T-helper 1 cell treated with Interleukin-12 subunit alpha and Interleukin-12 subunit beta and Interleukin-4 antibody, amounts not matched to agents 30 ng/mL and 1 ng/mL, for 36 hours (primary cell): ENCODE data around the gene DAZAP1. TPM values are rescaled to one million over a fixed set of nuclear protein-coding genes. Genes with fewer than 3 reads are reported as not detected.

ENCODE experiments used
- intact Hi-C: fragments of 100-400 bp; cut with micrococcal nuclease; formaldehyde crosslinking; loops from one replicate; pipeline ENCODE4 v1.15.1; 2024
- total RNA-seq: library from RNA; stranded (reverse); gene quantifications from 2 replicates; pipeline ENCODE4 v1.2.3, GENCODE V29; 2022

The DAZAP1 gene
- total RNA-seq, 1 donor from 2014 or later = 211 TPM

DNA sequence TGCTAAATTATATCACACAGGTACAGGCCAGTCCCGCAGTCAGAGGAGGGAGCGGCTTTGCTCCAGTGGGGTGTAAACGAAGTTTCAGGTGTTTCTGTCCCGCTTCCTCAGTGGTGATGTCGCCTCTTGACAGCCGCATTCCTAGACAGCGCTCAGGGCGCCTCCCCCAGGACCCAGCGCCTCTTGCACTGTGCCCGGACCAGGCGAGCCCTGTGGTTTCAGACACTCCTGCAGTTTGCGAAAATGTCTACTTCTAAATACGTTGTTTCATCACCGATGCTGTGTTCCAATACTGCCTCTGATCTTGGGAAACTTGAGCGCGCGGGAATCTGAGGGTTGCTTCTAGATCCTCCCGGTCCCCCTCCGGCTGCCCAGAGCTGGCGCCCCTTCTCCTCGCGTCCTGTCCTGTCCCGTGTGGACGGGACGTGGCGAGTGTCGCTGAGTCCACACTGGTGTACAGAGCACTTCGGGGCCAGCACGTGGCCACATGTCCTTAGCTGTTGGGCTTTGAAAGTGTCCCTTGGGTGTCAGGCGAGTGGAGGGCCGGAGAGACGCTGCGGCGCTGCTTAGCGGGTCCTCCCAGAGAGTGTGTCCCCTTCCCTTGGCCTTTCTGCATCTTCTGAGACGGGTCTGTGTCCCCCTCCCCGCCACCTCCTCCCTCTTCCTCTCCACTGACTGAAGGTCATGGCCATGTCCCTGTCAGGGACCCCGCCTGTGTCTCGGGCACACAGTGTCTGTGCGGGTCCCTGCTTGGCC, 16.2 kb downstream of the DAZAP1 start:
- intact Hi-C loops = no loop called here

- intact Hi-C loops = no loop called here
Measured at GRCh38 chr19:1424192-1424955, 17.0 kb downstream of the DAZAP1 start.

GRCh38 chr19:1425102-1425837, 17.9 kb downstream of the DAZAP1 start:
- intact Hi-C loops = no loop called here

DNA sequence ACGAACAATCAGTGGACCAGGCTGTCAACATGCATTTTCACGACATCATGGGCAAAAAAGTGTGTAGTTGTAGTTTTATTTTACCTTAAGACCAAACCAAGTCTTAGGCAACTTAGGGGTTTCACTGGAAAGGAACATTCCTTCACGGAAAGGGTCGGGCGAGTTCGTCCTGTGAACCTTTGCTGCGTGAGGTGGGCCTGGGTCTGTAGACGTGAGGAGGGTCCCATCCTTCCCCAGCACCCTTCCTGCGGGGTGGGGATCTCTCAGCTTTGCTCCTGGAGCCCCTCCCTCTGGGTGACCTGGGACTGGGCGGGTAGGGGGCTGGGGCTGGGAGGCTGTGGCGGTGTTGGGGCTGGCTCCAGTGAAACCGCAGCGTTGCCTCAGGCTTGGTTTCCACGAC, 18.5 kb downstream of the DAZAP1 start:
- intact Hi-C loops = no loop called here

DNA sequence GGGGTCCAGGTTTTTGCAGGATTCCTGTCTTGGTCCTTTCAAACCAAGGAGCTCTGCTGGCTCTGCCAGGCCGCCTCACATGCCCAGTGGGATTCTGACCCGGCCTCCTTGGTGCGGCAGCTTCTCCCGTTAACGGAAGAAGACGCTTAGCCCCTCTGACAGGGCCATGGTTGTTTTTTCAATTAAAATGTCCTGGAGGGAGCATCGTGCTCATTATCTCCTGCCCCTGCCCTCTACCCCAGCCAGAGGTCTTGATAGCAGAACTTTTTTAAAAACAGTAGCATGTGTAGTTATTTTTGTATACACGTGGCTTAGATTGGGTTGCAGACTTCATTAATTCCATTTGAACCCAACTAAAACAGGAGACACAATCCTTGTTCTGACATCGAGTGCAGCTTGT, 19.4 kb downstream of the DAZAP1 start:
- intact Hi-C loops = no loop called here

- intact Hi-C loops = no loop called here
Measured at GRCh38 chr19:1427221-1427920, 20.0 kb downstream of the DAZAP1 start.

- intact Hi-C loops = no loop called here
Measured at GRCh38 chr19:1428738-1429391, 21.5 kb downstream of the DAZAP1 start.

- intact Hi-C loops = no loop called here
Measured at GRCh38 chr19:1429750-1430149, 22.4 kb downstream of the DAZAP1 start.

GRCh38 chr19:1430246-1430645, 22.9 kb downstream of the DAZAP1 start:
- intact Hi-C loops = no loop called here

- intact Hi-C loops = no loop called here
Measured at GRCh38 chr19:1431759-1432506, 24.5 kb downstream of the DAZAP1 start.

GRCh38 chr19:1432507-1432887, 25.1 kb downstream of the DAZAP1 start:
- intact Hi-C loops = no loop called here

DNA sequence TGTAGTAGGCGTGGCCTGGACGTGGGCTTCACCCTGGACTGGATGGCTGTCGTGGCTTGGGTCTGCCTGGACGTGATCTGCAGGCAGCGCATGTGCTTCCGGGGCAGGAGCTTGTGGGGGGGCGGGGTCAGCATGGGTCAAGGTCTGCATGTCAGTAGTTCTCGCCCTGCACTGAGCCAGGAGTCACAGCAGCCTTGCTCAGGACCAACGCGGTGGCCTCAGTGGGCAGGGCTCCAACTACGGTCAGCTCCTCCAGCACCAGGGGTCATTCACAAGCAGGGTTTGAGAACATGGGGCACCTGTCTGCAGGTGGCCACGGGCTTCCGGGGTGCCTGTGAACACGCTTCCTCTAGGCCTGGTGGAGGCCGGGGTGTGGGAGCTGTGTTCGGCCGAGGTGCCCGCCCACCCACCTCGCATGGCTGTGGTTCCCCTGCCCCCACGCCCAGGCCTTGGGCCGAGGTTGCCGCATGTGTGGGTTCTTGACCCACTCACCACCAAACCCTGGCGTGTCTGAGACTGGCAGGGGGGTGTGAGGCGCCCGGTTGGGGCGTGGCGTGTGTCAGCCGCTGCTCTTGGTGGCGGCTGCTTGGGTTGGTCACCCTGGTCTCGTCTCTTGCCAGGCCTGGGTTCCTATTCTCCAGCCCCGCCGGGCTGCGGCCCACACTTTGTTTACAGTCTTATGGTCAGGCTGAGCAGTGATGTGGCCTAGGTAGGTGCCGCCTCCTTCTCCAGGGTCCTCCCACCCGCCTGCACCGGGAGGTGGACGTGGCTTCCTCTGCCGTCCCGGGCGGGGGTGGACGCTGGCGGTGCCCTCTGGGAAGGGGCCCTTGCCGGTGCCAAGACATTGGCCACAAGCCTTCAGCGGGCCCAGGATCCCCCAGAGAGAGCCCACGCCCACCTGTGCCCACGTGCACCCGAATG, 26.0 kb downstream of the DAZAP1 start:
- intact Hi-C loops = no loop called here

- intact Hi-C loops = no loop called here
Measured at GRCh38 chr19:1434040-1434366, 26.6 kb downstream of the DAZAP1 start.

DNA sequence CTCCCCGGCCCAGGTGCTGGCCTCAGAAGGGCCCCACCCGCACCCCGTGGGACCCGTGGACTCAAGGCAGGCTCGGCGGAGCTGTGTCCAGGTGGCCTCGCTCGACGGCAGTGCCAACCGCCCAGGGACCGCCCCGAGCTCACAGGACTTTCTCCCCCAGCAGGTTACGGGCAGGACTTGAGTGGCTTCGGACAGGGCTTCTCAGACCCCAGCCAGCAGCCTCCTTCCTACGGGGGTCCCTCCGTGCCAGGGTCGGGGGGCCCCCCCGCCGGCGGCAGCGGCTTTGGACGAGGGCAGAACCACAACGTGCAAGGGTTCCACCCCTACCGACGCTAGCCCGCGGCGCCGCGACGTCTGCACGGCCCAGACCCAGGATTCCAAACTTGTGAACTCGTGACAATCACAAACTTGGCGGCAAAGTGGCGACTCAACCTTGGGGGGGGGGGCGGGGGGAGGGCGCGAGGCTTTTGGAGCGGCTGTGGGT, 27.2 kb downstream of the DAZAP1 start:
- intact Hi-C loops = no loop called here

DNA sequence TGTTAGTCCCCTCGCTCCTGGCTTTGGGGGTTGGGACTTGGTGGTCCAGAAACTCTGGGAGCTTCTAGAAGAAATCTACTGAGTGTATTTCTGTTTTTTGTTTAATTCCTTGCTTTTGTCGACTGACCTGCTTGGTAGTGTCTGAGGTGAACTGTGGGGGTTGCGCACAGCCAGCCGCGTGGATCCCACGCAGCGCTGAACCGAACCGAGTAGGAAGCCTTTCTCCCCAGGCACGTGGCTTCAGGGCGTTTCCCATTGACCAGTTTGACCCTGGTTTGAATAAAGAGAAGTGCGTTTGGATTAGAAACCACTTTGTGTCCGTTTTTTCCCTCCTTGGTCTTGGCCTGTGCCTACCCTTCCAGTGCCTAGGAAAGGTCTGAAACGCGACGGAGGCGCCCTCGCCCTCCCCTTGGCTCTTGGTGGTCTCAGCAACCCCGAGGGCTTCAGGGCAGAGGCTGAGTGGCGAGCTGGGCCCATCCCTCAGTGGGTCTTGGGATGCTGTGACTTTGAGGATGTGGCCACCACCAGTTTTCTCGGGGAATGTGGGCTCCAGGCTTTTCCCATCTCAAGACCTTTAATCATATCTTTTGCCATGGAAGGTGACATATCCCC, 28.1 kb downstream of the DAZAP1 start:
- intact Hi-C loops = no loop called here

DNA sequence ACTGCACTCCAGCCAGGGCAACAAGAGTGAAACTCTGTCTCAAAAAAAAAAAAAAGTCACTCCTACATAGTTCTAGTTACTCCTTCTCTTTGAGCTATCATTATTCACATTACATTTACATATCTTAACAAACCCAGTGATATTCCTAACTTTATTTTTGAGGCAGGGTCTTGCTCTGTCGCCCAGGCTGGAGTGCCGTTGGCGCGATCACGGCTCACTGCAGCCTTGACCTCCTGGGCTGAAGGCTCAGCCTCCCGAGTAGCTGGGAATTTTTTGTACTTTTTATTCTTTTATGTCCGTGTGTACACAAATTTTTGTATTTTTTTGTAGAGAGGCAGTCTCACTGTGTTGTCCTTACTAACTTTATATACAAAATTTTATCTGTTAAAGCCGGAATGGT, 30.2 kb downstream of the DAZAP1 start:
- intact Hi-C loops = loop anchor here (1.0 to 2.0 kb wide), 8 partner anchors 30 to 640 kb away; partner anchors contain the start of genes C19orf25, CIRBP, DAZAP1 and NDUFS7

- intact Hi-C loops = loop anchor here (1.0 to 2.0 kb wide), 8 partner anchors 31 to 641 kb away; partner anchors contain the start of genes C19orf25, CIRBP, DAZAP1 and NDUFS7
Measured at GRCh38 chr19:1438035-1438932, 30.9 kb downstream of the DAZAP1 start, which contains the start of gene RPS15. Gene RPS15 (plus strand): TSS chr19:1438396. CDS start chr19:1438426, 30 bp downstream.
